VCaP (cell line): ENCODE data around the gene ICOSLG.
"Not testable (repeated sequence)": the region's sequence is repeated elsewhere in the genome, so short reads cannot be mapped to it uniquely, and the experiment has no call there.

Experiments
- H3K27ac ChIP-seq: fragments of 450-650 bp; 2 replicates; pipeline ENCODE4 v1.5.1; 2017
- TF ChIP-seq, protein P1 (sequence below): fragments of 450-650 bp; conservative IDR thresholded peaks from 2 replicates; pipeline ENCODE4 v1.5.1; 2017; ENCODE audit warnings: mild to moderate bottlenecking, moderate library complexity

Gene ICOSLG

DNA sequence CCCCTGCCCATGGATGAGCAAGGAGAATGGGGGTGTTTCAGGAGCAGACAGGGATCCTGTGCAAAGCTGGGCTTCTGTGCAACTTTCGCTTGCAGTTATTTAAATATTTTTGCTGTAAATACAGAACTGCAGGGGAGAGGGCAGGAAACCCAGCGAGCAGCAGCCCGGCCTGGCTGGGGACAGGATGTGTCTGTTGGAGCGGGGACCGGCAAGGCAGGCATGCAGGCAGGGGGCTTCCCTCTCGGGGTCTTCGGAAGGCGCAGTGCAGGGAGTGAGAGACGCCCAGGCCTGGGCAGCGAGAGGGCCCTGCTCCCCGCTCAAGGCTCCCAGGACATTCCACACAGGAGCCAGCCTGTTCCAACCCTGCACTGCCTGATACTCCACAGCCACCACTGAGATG, 43.2 kb upstream of the ICOSLG start:
- TF ChIP-seq, protein P1, sequence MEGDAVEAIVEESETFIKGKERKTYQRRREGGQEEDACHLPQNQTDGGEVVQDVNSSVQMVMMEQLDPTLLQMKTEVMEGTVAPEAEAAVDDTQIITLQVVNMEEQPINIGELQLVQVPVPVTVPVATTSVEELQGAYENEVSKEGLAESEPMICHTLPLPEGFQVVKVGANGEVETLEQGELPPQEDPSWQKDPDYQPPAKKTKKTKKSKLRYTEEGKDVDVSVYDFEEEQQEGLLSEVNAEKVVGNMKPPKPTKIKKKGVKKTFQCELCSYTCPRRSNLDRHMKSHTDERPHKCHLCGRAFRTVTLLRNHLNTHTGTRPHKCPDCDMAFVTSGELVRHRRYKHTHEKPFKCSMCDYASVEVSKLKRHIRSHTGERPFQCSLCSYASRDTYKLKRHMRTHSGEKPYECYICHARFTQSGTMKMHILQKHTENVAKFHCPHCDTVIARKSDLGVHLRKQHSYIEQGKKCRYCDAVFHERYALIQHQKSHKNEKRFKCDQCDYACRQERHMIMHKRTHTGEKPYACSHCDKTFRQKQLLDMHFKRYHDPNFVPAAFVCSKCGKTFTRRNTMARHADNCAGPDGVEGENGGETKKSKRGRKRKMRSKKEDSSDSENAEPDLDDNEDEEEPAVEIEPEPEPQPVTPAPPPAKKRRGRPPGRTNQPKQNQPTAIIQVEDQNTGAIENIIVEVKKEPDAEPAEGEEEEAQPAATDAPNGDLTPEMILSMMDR: no peak

DNA sequence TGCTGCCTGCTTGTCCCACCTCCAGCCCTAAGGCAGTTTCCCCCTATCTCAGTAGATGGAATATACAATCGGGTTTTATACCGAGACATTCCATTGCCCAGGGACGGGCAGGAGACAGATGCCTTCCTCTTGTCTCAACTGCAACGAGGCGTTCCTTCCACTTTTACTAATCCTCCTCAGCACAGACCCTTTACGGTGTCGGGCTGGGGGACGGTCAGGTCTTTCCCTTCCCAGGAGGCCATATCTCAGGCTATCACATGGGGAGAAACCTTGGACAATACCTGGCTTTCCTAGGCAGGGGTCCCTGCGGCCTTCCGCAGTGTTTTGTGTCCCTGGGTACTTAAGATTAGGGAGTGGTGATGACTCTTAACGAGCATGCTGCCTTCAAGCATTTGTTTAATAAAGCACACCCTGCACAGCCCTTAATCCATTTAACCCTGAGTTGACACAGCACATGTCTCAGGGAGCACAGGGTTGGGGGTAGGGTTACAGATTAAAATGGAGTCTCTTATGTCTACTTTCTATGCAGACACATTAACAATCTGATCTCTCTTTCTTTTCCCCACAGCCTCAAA, 42.6 kb upstream of the ICOSLG start:
- not testable (repeated sequence) for H3K27ac ChIP-seq

More for the DNA sequence above, 43.2 kb upstream of the ICOSLG start:
- no peak overlapping the region for H3K27ac ChIP-seq

DNA sequence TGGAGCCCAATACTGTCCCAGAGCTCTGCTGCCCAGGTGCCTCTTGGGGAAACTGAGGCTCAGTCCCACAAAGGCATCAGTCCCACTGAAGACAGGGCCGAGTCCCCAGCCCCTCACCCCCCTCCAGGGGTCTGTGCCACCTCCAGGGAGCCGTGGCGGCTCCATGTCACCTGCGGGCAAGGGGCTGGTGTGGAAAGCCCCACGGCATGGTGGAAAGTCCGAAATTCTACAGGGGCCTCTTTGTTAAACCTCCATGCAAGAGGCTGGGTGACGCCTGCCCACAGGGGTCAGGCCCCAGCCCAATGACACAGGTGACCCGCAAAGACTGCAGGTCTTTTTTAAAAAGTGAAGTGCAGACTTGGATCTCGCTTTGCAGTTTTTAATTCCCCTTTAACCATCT, 41.6 kb upstream of the ICOSLG start:
- TF ChIP-seq, protein P1: no peak
- H3K27ac ChIP-seq: no peak overlapping the region

DNA sequence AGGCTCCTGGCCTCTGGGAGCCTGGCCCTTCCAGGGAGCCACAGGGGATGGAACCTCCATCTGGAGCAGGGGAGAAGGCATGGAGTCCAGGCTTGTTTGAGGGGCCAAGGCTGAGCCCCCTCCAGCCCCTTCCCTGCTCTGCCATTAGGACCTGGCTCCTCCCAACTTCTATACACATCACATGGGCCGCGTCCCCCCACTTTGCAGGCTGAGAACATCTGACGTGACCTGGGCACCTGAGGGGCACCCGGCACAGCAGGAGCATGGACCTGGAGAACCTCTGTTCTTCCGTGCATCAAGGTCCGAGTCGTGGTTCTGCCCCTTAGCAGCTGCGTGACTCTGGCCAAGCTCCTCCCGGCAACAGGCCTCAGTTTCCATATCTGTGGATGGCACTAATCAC, 41.1 kb upstream of the ICOSLG start:
- TF ChIP-seq, protein P1: no peak
- H3K27ac ChIP-seq: no peak overlapping the region

DNA sequence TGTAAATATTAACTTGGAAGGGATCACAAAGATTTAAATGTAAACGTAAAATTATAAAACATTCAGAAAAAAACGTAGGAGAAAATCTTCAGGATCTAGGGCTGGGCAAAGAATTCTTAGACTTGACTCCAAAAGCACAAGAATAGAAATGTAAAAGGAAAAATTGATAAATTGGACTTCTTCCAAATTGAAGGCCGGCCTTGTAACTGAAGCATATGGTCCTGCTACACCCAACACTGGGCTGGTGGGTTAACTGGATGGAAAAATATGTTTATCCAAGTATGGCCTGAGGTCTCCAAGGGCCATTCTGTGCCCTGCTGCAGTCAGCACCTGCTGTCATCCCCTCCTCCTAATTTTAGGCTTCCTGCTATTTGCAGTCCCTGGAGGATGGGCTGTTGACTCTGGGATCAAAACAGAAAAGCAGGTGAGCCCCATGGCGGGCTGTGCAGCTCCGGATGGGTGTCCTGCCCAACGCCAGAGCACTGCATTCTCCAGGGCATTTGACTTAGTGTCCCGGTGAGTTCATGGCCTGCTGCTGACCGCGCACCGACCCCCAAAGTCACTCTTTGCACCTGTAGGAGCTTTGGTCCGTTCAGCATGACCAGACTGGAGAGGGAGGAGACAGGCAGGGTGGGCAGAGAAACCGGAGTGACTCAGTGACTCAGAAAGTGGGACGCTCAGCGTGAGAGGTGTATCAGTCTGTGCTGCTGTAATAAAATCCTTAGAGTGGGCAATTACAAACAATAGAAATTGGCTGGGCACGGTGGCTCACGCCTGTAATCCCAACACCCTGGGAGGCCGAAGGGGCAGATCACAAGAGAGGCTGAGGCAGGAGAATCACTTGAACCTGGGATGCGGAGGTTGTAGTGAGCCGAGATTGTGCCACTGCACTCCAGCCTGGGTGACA, 38.9 kb upstream of the ICOSLG start:
- TF ChIP-seq, protein P1: no peak
- H3K27ac ChIP-seq: no peak overlapping the region

DNA sequence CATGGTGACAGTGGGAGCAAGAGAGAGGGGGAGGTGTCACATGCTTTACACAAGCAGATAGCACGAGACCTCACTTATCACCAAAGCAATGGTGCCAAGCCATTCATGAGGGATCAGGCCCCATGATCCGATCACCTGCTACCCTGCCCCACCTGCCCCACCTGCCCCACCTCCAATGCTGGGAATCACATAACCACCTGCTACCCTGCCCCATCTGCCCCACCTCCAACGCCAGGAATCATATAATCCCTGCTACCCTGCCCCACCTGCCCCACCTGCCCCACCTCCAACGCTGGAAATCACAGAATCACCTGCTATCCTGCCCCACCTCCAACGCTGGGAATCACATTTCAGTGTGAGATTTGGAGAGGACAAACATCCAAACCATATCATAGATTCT, 34.3 kb upstream of the ICOSLG start:
- H3K27ac ChIP-seq: no peak overlapping the region
- TF ChIP-seq, protein P1: no peak

DNA sequence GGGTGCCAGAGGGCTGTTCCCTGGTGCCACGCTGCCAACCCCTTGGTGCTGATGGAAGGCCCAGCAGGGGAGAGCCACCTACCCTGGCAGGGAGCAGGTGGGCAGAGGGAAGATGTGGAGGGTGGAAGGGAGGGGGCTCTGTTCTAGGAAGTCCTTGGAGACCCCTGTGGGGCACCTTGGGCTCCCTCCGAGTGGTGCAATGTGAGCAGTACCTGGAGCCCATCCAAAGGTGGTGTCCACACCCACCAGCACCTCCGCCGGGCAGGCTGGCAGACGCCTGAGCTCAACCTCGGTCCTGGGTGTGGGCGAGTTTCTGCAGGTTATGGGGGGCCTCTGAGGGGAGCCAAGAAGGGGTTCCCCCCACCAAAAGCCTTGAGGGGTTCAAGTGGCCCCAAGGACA, 32.3 kb upstream of the ICOSLG start:
- H3K27ac ChIP-seq: no peak overlapping the region
- TF ChIP-seq, protein P1: no peak
